ENCODE results near the gene FAM111A. TPM values are rescaled to one million over a fixed set of nuclear protein-coding genes. Genes with fewer than 3 reads are reported as not detected.

The FAM111A gene
- total RNA-seq, 1 experiment from 2014 or later: 37.9 TPM

- intact Hi-C loops (cut with micrococcal nuclease; ENCODE audit: unreplicated experiment): no loop called here
- Histone ChIP-seq H3K9me3 (ENCODE audit: control insufficient read depth, insufficient read depth, low read depth, low read length) (no peaks in the 10 kb centered on the region), H3K4me3 (ENCODE audit: low read depth in 2 of 2, low read length in 2 of 2) (no peak overlapping the region), H3K27ac (ENCODE audit: low read length) (no peak overlapping the region), H3K36me3 (ENCODE audit: control insufficient read depth, insufficient read depth, low read length) (no peaks in the 10 kb centered on the region; the same call in 1 of the 2 replicates), H3K4me1 (ENCODE audit: control insufficient read depth, insufficient read depth, low read length) (peaks cover 7% of the 10 kb centered on the region), H3K27me3 (ENCODE audit: control insufficient read depth, insufficient read depth, low read length) (no peaks in the 10 kb centered on the region)
- ChIA-PET CTCF (no interaction called here), POLR2A (no interaction called here)
- TF ChIP-seq SIN3A (IDR thresholded peaks at IDR 0.05; ENCODE audit: borderline replicate concordance, insufficient read depth, low read depth, low read length): no peak
- TF ChIP-seq POLR2AphosphoS5 (IDR thresholded peaks at IDR 0.05; ENCODE audit: low read depth, low read length): no peak
- TF ChIP-seq TCF7L2 (IDR thresholded peaks at IDR 0.05; ENCODE audit: low read depth, low read length): no peak
- TF ChIP-seq REST (IDR thresholded peaks at IDR 0.05; ENCODE audit: insufficient read depth in 1 of 2, low read depth in 2 of 2, low read length in 1 of 2): no peak
- TF ChIP-seq CTCF (IDR thresholded peaks at IDR 0.05): no peak
- ATAC-seq (no peak), DNase-seq (ENCODE audit: low read depth, low spot score) (no peak)
- in situ Hi-C loops (cut with HindIII; ENCODE audit: low pct_unique_long_range_greater_than_20kb, low sequenced_read_pairs): no loop called here
- no TSS peak for BruUV-seq (replicated peaks)
Measured at GRCh38 chr11:59112494-59112893, 30.2 kb upstream of the FAM111A start.

GRCh38 chr11:59114344-59114743 is 28.3 kb upstream of the FAM111A start:
- POLR2A ChIA-PET: no interaction called here
- ATAC-seq: no peak
- no peak for DNase-seq (ENCODE audit: low read depth, low spot score)
- no peaks in the 10 kb centered on the region for H3K27me3 ChIP-seq (ENCODE audit: control insufficient read depth, insufficient read depth, low read length)
- in situ Hi-C loops (cut with HindIII; ENCODE audit: low pct_unique_long_range_greater_than_20kb, low sequenced_read_pairs) (no loop called here), intact Hi-C loops (cut with micrococcal nuclease; ENCODE audit: unreplicated experiment) (no loop called here)
- no peaks in the 10 kb centered on the region for H3K4me1 ChIP-seq (ENCODE audit: control insufficient read depth, insufficient read depth, low read length)
- no peak overlapping the region for H3K27ac ChIP-seq (ENCODE audit: low read length)
- H3K9me3 ChIP-seq (ENCODE audit: control insufficient read depth, insufficient read depth, low read depth, low read length): peaks cover 13% of the 10 kb centered on the region; the same call in 1 of the 2 replicates
- TF ChIP-seq CTCF (IDR thresholded peaks at IDR 0.05) (no peak), REST (IDR thresholded peaks at IDR 0.05; ENCODE audit: insufficient read depth in 1 of 2, low read depth in 2 of 2, low read length in 1 of 2) (no peak), TCF7L2 (IDR thresholded peaks at IDR 0.05; ENCODE audit: low read depth, low read length) (no peak), POLR2AphosphoS5 (IDR thresholded peaks at IDR 0.05; ENCODE audit: low read depth, low read length) (no peak), SIN3A (IDR thresholded peaks at IDR 0.05; ENCODE audit: borderline replicate concordance, insufficient read depth, low read depth, low read length) (no peak)
- H3K4me3 ChIP-seq (ENCODE audit: low read depth in 2 of 2, low read length in 2 of 2): no peak overlapping the region
- H3K36me3 ChIP-seq (ENCODE audit: control insufficient read depth, insufficient read depth, low read length): no peaks in the 10 kb centered on the region; the same call in 1 of the 2 replicates
- no TSS peak for BruUV-seq (replicated peaks)
- CTCF ChIA-PET: no interaction called here

Data from Panc1 (cell line).